Neural cell (in vitro differentiated cells): Measurements from ENCODE around the gene TMPRSS3. TPM values are rescaled to one million over a fixed set of nuclear protein-coding genes. Genes with fewer than 3 reads are reported as not detected.

ENCODE experiments used
- H2AFZ ChIP-seq: fragments of 200-600, 300-800 bp; sonication (generic), shearing (Covaris generic); 2 replicates; pipeline ENCODE4 v1.6.0; 2014; ENCODE audit warnings: low read depth, mild to moderate bottlenecking, antibody characterized with exemption, low read length, moderate library complexity
- H3F3A ChIP-seq: fragments of 200-600 bp; shearing (Covaris generic); 2 replicates; pipeline ENCODE4 v1.6.1; 2016; ENCODE audit warnings: mild to moderate bottlenecking, moderate library complexity, mixed read lengths, antibody characterized with exemption, low read length; ENCODE audit not compliant: insufficient read depth, poor library complexity, severe bottlenecking
- H3K27ac ChIP-seq: fragments of 200-600, 300-800 bp; sonication (generic), shearing (Covaris generic); 2 replicates; pipeline ENCODE4 v1.5.1; 2014; ENCODE audit warnings: mild to moderate bottlenecking, low read length, moderate library complexity
- H3K27me3 ChIP-seq: fragments of 300-800, 200-600 bp; sonication (generic), shearing (Covaris generic); 2 replicates; pipeline ENCODE4 v1.6.0; 2014; ENCODE audit warnings: mild to moderate bottlenecking, low read depth, low read length, moderate library complexity; ENCODE audit not compliant: insufficient read depth
- H3K36me3 ChIP-seq: fragments of 300-800, 200-600 bp; sonication (generic), shearing (Covaris generic); 2 replicates; pipeline ENCODE4 v1.5.1; 2014; ENCODE audit warnings: mild to moderate bottlenecking, antibody characterized with exemption, low read length, moderate library complexity; ENCODE audit not compliant: insufficient read depth
- H3K4me2 ChIP-seq: fragments of 300-800, 200-600 bp; sonication (generic), shearing (Covaris generic); 2 replicates; pipeline ENCODE4 v1.6.0; 2014; ENCODE audit warnings: mild to moderate bottlenecking, low read length
- H3K4me3 ChIP-seq: fragments of 300-800, 200-600 bp; sonication (generic), shearing (Covaris generic); 2 replicates; pipeline ENCODE4 v1.5.1; 2014; ENCODE audit warnings: mild to moderate bottlenecking, low read length, moderate library complexity
- H3K79me2 ChIP-seq: fragments of 200-600 bp; shearing (Covaris generic); replicated peaks from 2 replicates; pipeline ENCODE4 v1.6.0; 2014; ENCODE audit warnings: mild to moderate bottlenecking, low read length, moderate library complexity; ENCODE audit not compliant: insufficient read depth
- H3K9ac ChIP-seq: fragments of 300-800, 200-600 bp; sonication (generic), shearing (Covaris generic); 2 replicates; pipeline ENCODE4 v1.6.1; 2016; ENCODE audit warnings: mild to moderate bottlenecking, low read length, mixed read lengths
- H3K9me2 ChIP-seq: fragments of 200-600 bp; shearing (Covaris generic); 2 replicates; pipeline ENCODE4 v1.6.1; 2016; ENCODE audit warnings: mild to moderate bottlenecking, low read length, mixed read lengths; ENCODE audit not compliant: insufficient read depth
- H3K9me3 ChIP-seq: fragments of 200-600, 300-800 bp; sonication (generic), shearing (Covaris generic); 2 replicates; pipeline ENCODE4 v1.6.1; 2016; ENCODE audit warnings: mild to moderate bottlenecking, mixed run types, low read length, moderate library complexity, mixed read lengths
- H4K20me1 ChIP-seq: fragments of 200-600 bp; shearing (Covaris generic); 2 replicates; pipeline ENCODE4 v1.6.1; 2016; ENCODE audit warnings: mild to moderate bottlenecking, mixed run types; ENCODE audit not compliant: insufficient read depth
- EP300 ChIP-seq: fragments of 450-650 bp; conservative IDR thresholded peaks from 2 replicates; pipeline ENCODE4 v1.6.1; 2014; ENCODE audit warnings: antibody characterized with exemption, mild to moderate bottlenecking, moderate library complexity; ENCODE audit not compliant: poor library complexity, severe bottlenecking
- EZH2 ChIP-seq: fragments of 200-600, 300-800 bp; shearing (Covaris generic), sonication (generic); IDR thresholded peaks from 2 replicates; pipeline ENCODE4 v1.6.1; 2014; ENCODE audit warnings: antibody characterized with exemption, low read length, borderline replicate concordance, mild to moderate bottlenecking; ENCODE audit not compliant: insufficient read depth, poor library complexity, severe bottlenecking
- RAD21 ChIP-seq: fragments of 450-650 bp; conservative IDR thresholded peaks from 2 replicates; pipeline ENCODE4 v1.6.1; 2014; ENCODE audit warnings: antibody characterized with exemption, mild to moderate bottlenecking, moderate library complexity
- REST ChIP-seq: IDR thresholded peaks from 2 replicates; pipeline ENCODE4 v1.6.1; 2012; ENCODE audit warnings: borderline replicate concordance
- SMC3 ChIP-seq: fragments of 450-650 bp; conservative IDR thresholded peaks from 2 replicates; pipeline ENCODE4 v1.6.1; 2014; ENCODE audit warnings: antibody characterized with exemption, mild to moderate bottlenecking, moderate library complexity; ENCODE audit not compliant: poor library complexity
- TAF1 ChIP-seq: IDR thresholded peaks from 2 replicates; pipeline ENCODE4 v1.6.1; 2012; ENCODE audit warnings: low read depth
- polyA plus RNA-seq: library from polyadenylated mRNA; depleted of rRNA; stranded (reverse); fragments of >200 nt; gene quantifications from 2 replicates; pipeline ENCODE4 v1.2.3, GENCODE V29; 2014
- TF ChIP-seq, protein P1 (sequence below): fragments of 450-650 bp; IDR thresholded peaks from 2 replicates; pipeline ENCODE4 v1.5.1; 2014; ENCODE audit warnings: antibody characterized with exemption, mild to moderate bottlenecking, moderate library complexity; ENCODE audit not compliant: poor library complexity, severe bottlenecking

The TMPRSS3 gene
- polyA plus RNA-seq, 1 donor from 2014 or later: 0.12 TPM

DNA sequence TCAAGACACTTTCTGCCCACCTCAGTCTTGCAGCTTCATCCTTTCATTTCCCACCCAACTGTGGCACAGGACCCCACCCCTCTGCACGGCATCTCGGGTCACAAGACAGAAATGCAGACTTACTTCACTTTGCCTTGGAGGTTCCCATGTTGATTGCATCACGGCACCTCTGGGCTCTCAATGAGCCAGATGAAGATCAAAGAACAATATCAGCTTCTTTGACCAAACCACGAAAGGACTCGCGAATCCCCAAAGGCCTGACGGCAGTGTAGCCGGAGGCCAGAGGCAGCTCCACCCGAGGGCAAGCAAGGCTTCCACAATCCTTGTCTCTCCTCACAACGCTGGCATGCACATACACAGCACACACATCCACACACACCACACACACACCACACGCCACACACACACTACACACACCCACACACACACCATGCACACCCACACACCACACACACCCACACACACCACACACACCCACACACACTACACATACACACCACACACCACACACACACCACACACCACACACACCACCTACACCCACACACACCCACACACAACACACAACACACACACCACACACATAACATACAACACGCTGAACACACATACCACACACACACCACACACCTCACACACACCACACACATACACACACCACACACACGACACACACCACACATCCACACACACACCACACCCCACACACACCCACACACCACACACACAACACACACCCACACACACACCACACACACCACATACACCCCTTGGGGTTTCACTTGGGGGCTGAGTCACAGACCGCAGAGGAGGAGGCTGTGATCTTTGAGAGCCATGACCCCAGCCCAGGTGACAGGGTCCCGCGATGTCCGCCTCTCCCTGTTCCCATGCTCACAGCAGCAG, 43.7 kb upstream of the TMPRSS3 start:
- Histone ChIP-seq H4K20me1 (no peaks in the 10 kb centered on the region), H3F3A (no peaks in the 10 kb centered on the region), H3K27ac (no peak overlapping the region), H3K4me2 (no peak overlapping the region), H2AFZ (no peak overlapping the region), H3K27me3 (no peaks in the 10 kb centered on the region), H3K36me3 (no peaks in the 10 kb centered on the region), H3K4me3 (no peak overlapping the region), H3K9me2 (no peaks in the 10 kb centered on the region), H3K9me3 (no peaks in the 10 kb centered on the region), H3K79me2 (no peaks in the 10 kb centered on the region), H3K9ac (no peak overlapping the region)
- TF ChIP-seq TAF1: no peak

DNA sequence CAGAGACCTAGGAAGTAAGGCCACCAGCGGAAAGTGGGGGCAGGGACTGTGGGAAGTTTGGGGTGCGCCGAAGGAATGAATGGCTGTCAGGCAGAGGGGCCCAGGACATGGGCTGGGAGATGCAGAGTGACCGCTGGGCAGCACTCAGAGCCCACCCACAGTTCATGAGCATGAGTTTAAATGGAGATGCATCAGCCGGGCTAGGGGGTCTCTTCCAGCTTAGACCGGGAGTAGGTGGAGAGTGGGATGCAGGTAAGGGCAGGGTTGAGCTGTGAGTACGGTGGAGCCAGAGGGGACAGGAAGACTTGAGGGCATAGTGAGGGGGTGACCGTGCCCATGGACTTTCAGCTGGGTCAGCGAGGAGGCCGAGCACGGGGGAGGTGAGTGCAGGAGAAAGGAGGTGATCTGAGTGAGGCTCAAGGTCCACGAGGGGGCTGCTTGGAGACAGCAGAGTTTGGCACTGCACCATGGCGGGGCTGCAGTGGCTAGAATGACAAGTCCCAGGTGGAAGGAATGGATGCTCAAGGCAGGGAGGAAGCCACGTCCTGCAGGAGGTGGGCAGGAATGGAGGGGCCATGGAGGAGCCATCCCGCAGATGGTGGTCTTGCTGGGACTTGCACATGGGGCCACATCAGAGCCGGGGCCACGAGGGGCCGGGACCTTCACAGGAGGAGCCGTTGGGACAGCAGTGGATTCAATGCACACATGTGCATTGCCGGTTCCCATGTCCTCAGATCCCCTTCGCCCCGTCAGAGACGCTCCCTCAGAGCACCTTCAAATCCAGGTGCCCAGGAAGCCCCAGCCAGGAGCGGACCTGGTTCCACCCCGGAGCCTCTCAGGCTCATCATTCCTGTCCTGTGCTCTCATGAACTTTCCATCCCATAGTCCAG, 42.7 kb upstream of the TMPRSS3 start:
- TF ChIP-seq EZH2 (no peak), TAF1 (no peak), RAD21 (no peak), REST (no peak)
- TF ChIP-seq, protein P1, sequence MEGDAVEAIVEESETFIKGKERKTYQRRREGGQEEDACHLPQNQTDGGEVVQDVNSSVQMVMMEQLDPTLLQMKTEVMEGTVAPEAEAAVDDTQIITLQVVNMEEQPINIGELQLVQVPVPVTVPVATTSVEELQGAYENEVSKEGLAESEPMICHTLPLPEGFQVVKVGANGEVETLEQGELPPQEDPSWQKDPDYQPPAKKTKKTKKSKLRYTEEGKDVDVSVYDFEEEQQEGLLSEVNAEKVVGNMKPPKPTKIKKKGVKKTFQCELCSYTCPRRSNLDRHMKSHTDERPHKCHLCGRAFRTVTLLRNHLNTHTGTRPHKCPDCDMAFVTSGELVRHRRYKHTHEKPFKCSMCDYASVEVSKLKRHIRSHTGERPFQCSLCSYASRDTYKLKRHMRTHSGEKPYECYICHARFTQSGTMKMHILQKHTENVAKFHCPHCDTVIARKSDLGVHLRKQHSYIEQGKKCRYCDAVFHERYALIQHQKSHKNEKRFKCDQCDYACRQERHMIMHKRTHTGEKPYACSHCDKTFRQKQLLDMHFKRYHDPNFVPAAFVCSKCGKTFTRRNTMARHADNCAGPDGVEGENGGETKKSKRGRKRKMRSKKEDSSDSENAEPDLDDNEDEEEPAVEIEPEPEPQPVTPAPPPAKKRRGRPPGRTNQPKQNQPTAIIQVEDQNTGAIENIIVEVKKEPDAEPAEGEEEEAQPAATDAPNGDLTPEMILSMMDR: no peak
- no peaks in the 10 kb centered on the region for H3K9me2 ChIP-seq
- no peak overlapping the region for H3K27ac ChIP-seq
- H3K79me2 ChIP-seq: no peaks in the 10 kb centered on the region
- no peak overlapping the region for H3K4me2 ChIP-seq
- no peak overlapping the region for H3K9ac ChIP-seq
- no peaks in the 10 kb centered on the region for H3F3A ChIP-seq
- H3K36me3 ChIP-seq: no peaks in the 10 kb centered on the region
- no peaks in the 10 kb centered on the region for H3K27me3 ChIP-seq
- H3K9me3 ChIP-seq: no peaks in the 10 kb centered on the region
- H4K20me1 ChIP-seq: no peaks in the 10 kb centered on the region
- no peak overlapping the region for H3K4me3 ChIP-seq
- no peak overlapping the region for H2AFZ ChIP-seq

- no peaks in the 10 kb centered on the region for H4K20me1 ChIP-seq
- no peak overlapping the region for H3K4me2 ChIP-seq
- no peaks in the 10 kb centered on the region for H3K9me2 ChIP-seq
- no peak overlapping the region for H3K9ac ChIP-seq
- H3K27me3 ChIP-seq: no peaks in the 10 kb centered on the region
- H3K79me2 ChIP-seq: no peaks in the 10 kb centered on the region
- no peak overlapping the region for H2AFZ ChIP-seq
- peaks cover 4% of the 10 kb centered on the region for H3K9me3 ChIP-seq
- H3F3A ChIP-seq: no peaks in the 10 kb centered on the region
- H3K36me3 ChIP-seq: no peaks in the 10 kb centered on the region
- H3K27ac ChIP-seq: no peak overlapping the region
- H3K4me3 ChIP-seq: no peak overlapping the region
- TF ChIP-seq EP300: no peak
- TF ChIP-seq TAF1: no peak
- TF ChIP-seq SMC3: no peak
- TF ChIP-seq EZH2: no peak
- no peak for TF ChIP-seq RAD21
- TF ChIP-seq, protein P1: no peak
- no peak for TF ChIP-seq REST
These were observed 41.9 kb upstream of the TMPRSS3 start for GRCh38 chr21:42437786-42438185.
